Activated gamma-delta T cell treated with anti-CD3 and anti-CD28 coated beads, Interleukin-2, amount 50 U/mL, for 16 hours (primary cell): Measurements from ENCODE around the gene HLCS.

Experiments
- DNase-seq: peaks from one replicate; pipeline ENCODE4 v3.0.0-alpha.2; 2020; ENCODE audit warnings: low read depth

Gene HLCS

GRCh38 chr21:36722370-36723368 lies 243.8 kb downstream of the HLCS start:
- no peak for DNase-seq

DNA sequence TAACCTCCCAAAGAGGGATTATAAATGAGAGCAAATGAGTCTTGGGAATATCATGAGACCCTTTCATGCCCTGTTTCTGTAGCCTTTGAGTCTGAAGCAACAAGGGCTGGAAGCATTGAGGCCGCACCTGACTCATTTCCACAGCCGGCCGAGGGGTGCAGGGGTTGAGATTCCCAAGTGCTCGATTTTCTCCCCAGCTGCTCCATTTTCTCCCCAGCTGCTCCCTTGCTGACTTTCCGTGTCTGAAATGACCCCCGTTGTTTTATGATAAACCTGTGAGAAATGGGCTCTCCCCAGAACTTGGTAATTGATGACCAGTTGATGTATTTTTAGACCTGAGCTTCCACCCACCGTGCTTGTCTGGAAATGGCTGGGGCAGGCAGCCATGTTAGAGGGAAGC lies 244.7 kb downstream of the HLCS start:
- DNase-seq, result no peak

- no peak for DNase-seq
These were observed 246.9 kb downstream of the HLCS start for GRCh38 chr21:36719614-36720013.

DNA sequence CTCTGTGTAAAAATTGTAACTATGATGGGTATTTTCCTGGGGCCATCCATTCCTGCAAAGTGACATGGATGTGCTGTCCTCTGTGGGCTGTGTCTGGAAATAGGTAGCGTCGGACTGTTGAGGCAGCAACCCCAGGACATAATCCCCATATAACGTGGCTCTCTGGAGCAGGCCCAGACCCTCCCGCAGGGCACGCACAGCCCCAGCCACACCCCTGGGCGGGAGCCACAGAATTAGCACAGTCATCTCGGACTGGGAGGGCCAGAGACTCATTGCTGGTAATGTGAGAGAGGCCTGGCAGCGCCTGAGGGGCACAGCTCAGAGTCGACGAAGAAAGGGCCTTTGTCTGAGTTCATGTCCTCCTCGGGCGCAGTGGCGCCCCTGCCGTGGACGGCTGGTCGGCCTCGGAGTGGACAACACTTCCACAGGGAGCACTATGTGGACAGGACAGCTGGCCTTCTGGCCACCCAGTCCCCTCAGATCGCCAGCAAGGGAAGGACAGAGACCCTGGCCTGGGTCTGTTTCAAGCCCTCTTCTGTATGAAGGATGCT lies 247.4 kb downstream of the HLCS start:
- no peak for DNase-seq

GRCh38 chr21:36717976-36718375 lies 248.5 kb downstream of the HLCS start:
- DNase-seq, result no peak

DNA sequence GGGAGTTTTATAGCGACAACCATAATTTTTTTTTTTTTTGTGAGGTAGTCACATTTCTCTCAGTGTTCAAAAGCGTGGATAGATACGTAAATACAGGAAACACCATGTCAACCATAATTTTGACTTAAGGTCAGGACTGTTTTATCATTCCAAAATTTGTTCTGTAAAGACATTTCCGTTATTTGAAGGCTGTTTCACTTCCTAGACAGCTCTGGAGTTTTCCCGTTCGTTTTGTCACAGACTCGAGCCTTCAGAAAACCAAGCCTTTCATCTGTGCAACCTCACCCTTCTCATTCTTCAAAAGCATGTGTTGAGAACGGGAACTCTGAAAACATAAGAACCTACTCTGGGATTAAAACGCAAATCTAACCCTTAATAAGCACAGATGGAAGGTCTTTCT lies 249.6 kb downstream of the HLCS start:
- no peak for DNase-seq

DNA sequence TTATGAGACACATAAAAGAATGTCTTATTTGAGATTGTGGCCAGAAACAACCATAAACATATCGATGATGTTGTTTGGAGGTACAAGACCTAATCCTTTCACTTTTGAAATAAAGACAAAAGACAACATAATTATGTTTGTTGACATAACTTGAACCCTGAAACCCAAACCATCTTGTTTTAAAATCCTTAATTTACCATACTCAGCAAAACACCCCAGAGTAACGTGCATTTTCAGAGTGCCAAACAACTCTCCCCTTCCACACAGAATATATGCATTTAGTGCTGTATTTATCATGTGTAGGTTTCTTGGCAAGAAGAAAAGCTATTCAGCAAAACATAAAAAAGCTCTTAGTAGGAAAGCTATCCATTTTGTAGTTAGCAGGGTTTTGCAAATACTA lies 250.1 kb downstream of the HLCS start:
- no peak for DNase-seq

GRCh38 chr21:36713746-36714145 lies 252.7 kb downstream of the HLCS start:
- DNase-seq, result no peak

DNA sequence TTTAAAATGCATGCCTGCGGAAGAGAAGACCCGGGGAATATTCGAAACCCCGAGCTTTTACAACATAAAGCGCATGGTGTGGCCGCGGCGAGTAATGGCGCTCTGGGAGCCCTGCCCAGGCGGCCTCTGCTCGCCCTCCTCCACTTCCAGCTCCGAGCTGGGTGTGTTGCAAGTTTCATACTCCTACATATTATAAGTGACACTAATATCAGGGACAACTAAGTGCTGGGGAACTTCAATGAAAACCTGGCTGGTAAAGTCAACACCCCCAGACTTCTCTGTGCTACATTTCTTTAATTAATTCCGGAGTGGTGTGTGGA lies 255.8 kb downstream of the HLCS start:
- no peak for DNase-seq

- no peak for DNase-seq
These were observed 256.4 kb downstream of the HLCS start for GRCh38 chr21:36709868-36710728.

GRCh38 chr21:36709030-36709867 lies 257.2 kb downstream of the HLCS start:
- no peak for DNase-seq

GRCh38 chr21:36708286-36709029 lies 258.0 kb downstream of the HLCS start:
- DNase-seq, result no peak

GRCh38 chr21:36707763-36708285 lies 258.6 kb downstream of the HLCS start:
- DNase-seq, result no peak

DNA sequence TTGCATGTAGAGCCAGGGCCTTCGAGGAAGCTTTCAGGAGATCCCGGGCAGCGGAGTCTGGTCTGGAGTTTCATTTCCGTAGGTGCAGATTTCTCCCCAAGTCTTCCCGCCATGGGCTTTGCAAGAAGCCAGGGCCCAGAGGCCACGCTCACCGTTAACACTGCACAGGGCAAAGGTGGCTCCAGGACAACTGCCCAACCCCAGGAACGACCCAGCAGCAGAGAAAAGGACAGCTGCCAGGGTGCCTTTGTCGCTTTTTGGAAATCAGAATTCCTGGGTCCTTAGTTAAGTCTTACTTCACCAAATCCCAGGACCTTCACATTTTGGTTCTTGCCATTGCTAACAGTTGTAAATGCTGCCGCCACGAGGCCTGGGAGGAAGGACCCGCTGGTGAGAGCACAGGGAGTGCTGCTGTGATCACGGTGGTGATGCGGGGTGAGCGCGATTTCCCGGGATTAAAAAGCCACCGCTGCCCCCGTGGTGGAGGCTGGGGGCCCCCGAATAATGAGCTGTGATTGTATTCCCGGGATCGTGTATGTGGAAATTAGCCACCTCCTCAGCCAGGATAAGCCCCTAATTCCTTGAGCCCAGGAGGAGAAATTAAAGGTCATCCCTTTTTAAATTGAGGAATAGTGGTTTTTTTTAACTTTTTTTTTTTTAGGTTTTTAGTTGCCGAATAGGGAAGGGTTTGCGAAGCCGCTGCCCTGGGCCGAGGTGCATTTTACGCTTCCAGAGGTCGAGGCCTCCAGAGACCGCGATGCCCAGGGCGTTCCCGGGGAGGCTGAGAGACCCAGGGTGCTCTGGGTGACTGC lies 259.3 kb downstream of the HLCS start:
- DNase-seq, result no peak

GRCh38 chr21:36706482-36706852 lies 260.0 kb downstream of the HLCS start:
- DNase-seq, result no peak

DNA sequence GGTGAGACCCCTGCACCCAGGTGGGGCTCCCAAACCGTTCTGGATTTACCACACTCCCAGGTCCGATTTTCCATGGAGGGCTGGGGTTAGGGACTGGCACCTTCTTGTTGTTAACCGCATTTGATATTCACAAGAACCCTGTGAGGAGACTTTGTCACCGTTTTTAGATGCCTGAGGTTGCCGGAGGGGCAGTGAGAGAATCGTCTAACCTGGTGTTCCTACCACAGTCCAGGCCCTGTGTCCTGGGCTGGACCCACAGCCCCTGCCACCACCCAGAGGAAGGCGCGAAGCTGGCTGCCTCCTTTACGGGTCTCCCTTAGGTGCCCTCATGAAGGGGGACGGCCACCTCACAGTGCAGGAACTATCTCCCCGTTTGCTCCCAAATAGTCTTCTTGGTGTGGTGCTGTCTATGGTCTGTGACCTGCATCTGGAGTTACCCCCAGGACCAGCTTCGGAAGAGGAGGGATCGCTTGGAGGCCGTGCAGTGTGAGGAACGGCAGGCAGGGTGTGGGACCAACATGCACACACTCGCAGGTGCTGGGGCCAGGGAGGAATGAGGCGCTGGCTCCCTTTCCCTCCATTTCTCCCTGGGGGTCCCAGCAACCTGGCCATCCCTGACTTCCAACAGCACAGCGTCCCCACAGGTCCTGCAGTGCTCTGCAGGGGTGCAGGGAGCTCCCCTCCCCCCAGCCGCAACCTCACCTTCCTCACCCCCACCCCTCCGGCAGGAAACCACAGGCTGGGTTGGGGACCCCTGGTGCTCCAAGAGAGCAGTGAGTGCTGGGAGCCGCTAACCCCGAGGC lies 260.6 kb downstream of the HLCS start:
- DNase-seq, result no peak

DNA sequence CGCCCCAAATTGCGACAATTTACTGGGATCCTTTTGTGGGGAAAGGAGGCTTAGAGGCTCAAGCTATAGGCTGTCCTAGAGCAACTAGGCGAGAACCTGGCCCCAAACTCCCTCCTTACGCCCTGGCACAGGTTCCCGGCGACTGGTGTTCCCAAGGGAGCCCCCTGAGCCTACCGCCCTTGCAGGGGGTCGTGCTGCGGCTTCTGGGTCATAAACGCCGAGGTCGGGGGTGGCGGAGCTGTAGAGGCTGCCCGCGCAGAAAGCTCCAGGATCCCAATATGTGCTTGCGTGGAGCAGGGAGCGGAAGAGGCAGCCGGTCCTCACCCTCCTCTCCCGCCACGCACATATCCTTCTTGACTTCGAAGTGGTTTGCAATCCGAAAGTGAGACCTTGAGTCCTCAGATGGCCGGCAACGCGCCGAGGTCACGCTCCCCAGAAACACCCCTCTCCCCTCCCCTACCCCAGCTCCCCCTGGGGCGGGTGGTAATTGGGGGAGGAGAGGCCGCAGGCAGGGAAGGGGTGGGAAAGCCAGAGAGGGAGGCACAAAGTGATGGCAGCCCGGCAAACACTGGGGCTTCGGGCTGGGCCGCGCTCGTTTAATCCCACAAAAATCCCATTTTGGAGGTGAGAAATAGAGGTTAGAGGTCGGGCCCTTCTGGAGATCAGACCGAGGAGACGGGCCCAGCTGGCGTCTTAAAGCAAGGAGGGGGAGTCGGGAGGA lies 261.4 kb downstream of the HLCS start:
- no peak for DNase-seq

DNA sequence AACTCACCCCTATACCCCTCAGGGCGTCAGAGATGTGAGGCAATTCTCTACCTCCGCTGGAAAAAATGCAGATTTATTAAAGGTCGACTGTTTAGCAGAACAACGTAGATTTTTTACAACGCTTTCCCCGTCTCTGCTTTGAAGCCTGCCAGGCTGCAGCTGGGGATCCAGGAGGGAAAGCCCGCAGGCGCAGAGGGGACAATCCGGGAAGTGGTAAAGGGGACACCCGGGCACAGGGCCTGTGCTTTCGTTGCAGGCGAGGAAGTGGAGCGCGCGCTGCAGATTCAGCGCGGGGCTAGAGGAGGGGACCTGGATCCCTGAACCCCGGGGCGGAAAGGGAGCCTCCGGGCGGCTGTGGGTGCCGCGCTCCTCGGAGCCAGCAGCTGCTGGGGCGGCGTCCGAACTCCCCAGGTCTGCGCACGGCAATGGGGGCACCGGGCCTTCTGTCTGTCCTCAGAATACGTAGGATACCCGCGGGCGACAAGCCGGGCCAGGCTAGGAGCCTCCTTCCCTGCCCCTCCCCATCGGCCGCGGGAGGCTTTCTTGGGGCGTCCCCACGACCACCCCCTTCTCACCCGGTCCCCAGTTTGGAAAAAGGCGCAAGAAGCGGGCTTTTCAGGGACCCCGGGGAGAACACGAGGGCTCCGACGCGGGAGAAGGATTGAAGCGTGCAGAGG lies 262.1 kb downstream of the HLCS start:
- DNase-seq, result no peak
